MM.1S (cell line): ENCODE data around the gene PLA2G4A.

Experiments used
- DNase-seq: peaks from one replicate; pipeline ENCODE4 v3.0.0-alpha.2; 2015
- H2AFZ ChIP-seq: fragments of 300-600 bp; sonication (generic); 2 replicates; pipeline ENCODE4 v1.6.0; 2016; ENCODE audit warnings: antibody characterized with exemption, low read length
- H3F3A ChIP-seq: fragments of 300-600 bp; sonication (generic); 2 replicates; pipeline ENCODE4 v1.6.1; 2016; ENCODE audit warnings: mild to moderate bottlenecking, antibody characterized with exemption, low read length, moderate library complexity, mixed read lengths; ENCODE audit not compliant: insufficient read depth
- H3K27ac ChIP-seq: fragments of 300-600 bp; sonication (generic); 2 replicates; pipeline ENCODE4 v1.5.1; 2016; ENCODE audit warnings: mild to moderate bottlenecking, low read length
- H3K27me3 ChIP-seq: fragments of 300-600 bp; sonication (generic); replicated peaks from 2 replicates; pipeline ENCODE4 v1.6.0; 2016; ENCODE audit warnings: low read length; ENCODE audit not compliant: insufficient read depth
- H3K36me3 ChIP-seq: fragments of 300-600 bp; sonication (generic); replicated peaks from 2 replicates; pipeline ENCODE4 v1.6.1; 2016; ENCODE audit warnings: mild to moderate bottlenecking, low read length, mixed read lengths; ENCODE audit not compliant: insufficient read depth
- H3K4me1 ChIP-seq: fragments of 300-600 bp; sonication (generic); 2 replicates; pipeline ENCODE4 v1.6.1; 2016; ENCODE audit warnings: low read length, mixed read lengths
- H3K4me2 ChIP-seq: fragments of 300-600 bp; sonication (generic); 2 replicates; pipeline ENCODE4 v1.6.0; 2016; ENCODE audit warnings: low read depth, low read length
- H3K4me3 ChIP-seq: fragments of 300-600 bp; sonication (generic); 2 replicates; pipeline ENCODE4 v1.5.1; 2016; ENCODE audit warnings: low read length, mixed read lengths
- H3K79me2 ChIP-seq: fragments of 300-600 bp; sonication (generic); 2 replicates; pipeline ENCODE4 v1.6.1; 2016; ENCODE audit warnings: mixed run types, low read length, mixed read lengths
- H3K9ac ChIP-seq: fragments of 300-600 bp; sonication (generic); 2 replicates; pipeline ENCODE4 v1.6.1; 2016; ENCODE audit warnings: low read length, mixed read lengths
- H3K9me2 ChIP-seq: fragments of 300-600 bp; sonication (generic); replicated peaks from 2 replicates; pipeline ENCODE4 v1.6.1; 2016; ENCODE audit warnings: mild to moderate bottlenecking, low read length, mixed read lengths; ENCODE audit not compliant: insufficient read depth
- H3K9me3 ChIP-seq: fragments of 300-600 bp; sonication (generic); replicated peaks from 2 replicates; pipeline ENCODE4 v1.6.1; 2016; ENCODE audit warnings: mild to moderate bottlenecking, low read length, mixed read lengths; ENCODE audit not compliant: insufficient read depth
- H4K20me1 ChIP-seq: fragments of 300-600 bp; sonication (generic); 2 replicates; pipeline ENCODE4 v1.6.1; 2016; ENCODE audit warnings: mild to moderate bottlenecking, low read length, moderate library complexity, mixed read lengths; ENCODE audit not compliant: insufficient read depth
- EZH2 ChIP-seq: fragments of 300-600 bp; sonication (generic); optimal IDR thresholded peaks from 2 replicates; pipeline ENCODE3; 2017; ENCODE audit warnings: low read depth, mild to moderate bottlenecking, antibody characterized with exemption, low read length, mixed read lengths
- EZH2phosphoT487 ChIP-seq: fragments of 300-600 bp; sonication (generic); IDR thresholded peaks from 2 replicates; pipeline ENCODE4 v1.6.1; 2018; ENCODE audit warnings: antibody characterized with exemption, low read length
- TF ChIP-seq, protein P1 (sequence below): fragments of 300-600 bp; sonication (generic); IDR thresholded peaks from 2 replicates; pipeline ENCODE4 v1.5.1; 2016; ENCODE audit warnings: antibody characterized with exemption, low read length, mixed read lengths

Gene PLA2G4A

DNA sequence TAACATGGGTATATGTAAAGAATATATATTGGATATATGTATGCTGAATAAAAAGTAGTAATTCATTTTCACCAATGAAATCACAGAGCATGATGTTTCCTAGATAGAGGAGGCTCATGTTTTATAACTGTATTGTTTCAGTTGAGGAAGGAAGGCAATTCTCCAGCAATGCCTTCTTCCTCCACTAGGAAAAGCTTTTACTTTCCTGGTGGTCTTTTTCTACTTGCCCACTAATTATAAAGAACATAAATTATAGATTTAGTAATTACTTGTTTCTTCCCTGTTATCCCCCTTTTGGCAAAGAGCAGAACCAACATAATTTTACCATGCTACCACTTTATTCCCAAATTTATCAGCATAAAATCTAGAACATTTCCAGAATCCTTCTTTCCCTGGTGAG, 159.0 kb downstream of the PLA2G4A start:
- H2AFZ ChIP-seq, result no peak overlapping the region
- H3K4me3 ChIP-seq, result no peak overlapping the region
- TF ChIP-seq, protein P1, sequence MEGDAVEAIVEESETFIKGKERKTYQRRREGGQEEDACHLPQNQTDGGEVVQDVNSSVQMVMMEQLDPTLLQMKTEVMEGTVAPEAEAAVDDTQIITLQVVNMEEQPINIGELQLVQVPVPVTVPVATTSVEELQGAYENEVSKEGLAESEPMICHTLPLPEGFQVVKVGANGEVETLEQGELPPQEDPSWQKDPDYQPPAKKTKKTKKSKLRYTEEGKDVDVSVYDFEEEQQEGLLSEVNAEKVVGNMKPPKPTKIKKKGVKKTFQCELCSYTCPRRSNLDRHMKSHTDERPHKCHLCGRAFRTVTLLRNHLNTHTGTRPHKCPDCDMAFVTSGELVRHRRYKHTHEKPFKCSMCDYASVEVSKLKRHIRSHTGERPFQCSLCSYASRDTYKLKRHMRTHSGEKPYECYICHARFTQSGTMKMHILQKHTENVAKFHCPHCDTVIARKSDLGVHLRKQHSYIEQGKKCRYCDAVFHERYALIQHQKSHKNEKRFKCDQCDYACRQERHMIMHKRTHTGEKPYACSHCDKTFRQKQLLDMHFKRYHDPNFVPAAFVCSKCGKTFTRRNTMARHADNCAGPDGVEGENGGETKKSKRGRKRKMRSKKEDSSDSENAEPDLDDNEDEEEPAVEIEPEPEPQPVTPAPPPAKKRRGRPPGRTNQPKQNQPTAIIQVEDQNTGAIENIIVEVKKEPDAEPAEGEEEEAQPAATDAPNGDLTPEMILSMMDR, result no peak
- TF ChIP-seq EZH2phosphoT487 (no peak), EZH2 (no peak)
- no peak overlapping the region for H3K4me2 ChIP-seq
- no peaks in the 10 kb centered on the region for H3K4me1 ChIP-seq
- no peaks in the 10 kb centered on the region for H3K27me3 ChIP-seq
- H3K9ac ChIP-seq, result no peak overlapping the region
- DNase-seq, result no peak
- H3K9me2 ChIP-seq, result no peaks in the 10 kb centered on the region
- no peaks in the 10 kb centered on the region for H4K20me1 ChIP-seq
- no peaks in the 10 kb centered on the region for H3K9me3 ChIP-seq
- no peak overlapping the region for H3K27ac ChIP-seq
- H3K36me3 ChIP-seq, result no peaks in the 10 kb centered on the region
- H3F3A ChIP-seq, result no peaks in the 10 kb centered on the region
- no peaks in the 10 kb centered on the region for H3K79me2 ChIP-seq

GRCh38 chr1:186993996-186994395, 165.2 kb downstream of the PLA2G4A start:
- Histone ChIP-seq H3K27ac (no peak overlapping the region), H3K4me1 (peaks cover 22% of the 10 kb centered on the region), H3K9me2 (no peaks in the 10 kb centered on the region), H3K9ac (no peak overlapping the region), H3K9me3 (no peaks in the 10 kb centered on the region), H2AFZ (no peak overlapping the region), H3K79me2 (no peaks in the 10 kb centered on the region), H3K27me3 (no peaks in the 10 kb centered on the region), H3K4me3 (no peak overlapping the region), H3K36me3 (no peaks in the 10 kb centered on the region), H3K4me2 (no peak overlapping the region), H3F3A (peaks cover 3% of the 10 kb centered on the region; the same call in 1 of the 2 replicates), H4K20me1 (no peaks in the 10 kb centered on the region)
- TF ChIP-seq EZH2phosphoT487 (no peak), EZH2 (no peak)
- TF ChIP-seq, protein P1, result no peak
- DNase-seq, result no peak

- Histone ChIP-seq H2AFZ (no peak overlapping the region), H3K4me2 (no peak overlapping the region), H3K27ac (peak overlapping the region; percentile 4; the same call in 1 of the 2 replicates), H3K9me3 (no peaks in the 10 kb centered on the region), H3K79me2 (no peaks in the 10 kb centered on the region), H4K20me1 (no peaks in the 10 kb centered on the region), H3F3A (peaks cover 3% of the 10 kb centered on the region; the same call in 1 of the 2 replicates), H3K9ac (no peak overlapping the region), H3K9me2 (no peaks in the 10 kb centered on the region), H3K4me1 (peaks cover 22% of the 10 kb centered on the region), H3K36me3 (no peaks in the 10 kb centered on the region), H3K27me3 (no peaks in the 10 kb centered on the region), H3K4me3 (no peak overlapping the region)
- no peak for DNase-seq
- TF ChIP-seq, protein P1, result no peak
- TF ChIP-seq EZH2 (no peak), EZH2phosphoT487 (no peak)
Observed at GRCh38 chr1:186994897-186995296, 166.1 kb downstream of the PLA2G4A start.
